ENCODE results near the gene RASAL2.

- no peak for TF ChIP-seq CTCF (IDR thresholded peaks at IDR 0.05; ENCODE audit: insufficient read depth, low read length, poor library complexity, severe bottlenecking)
- TF ChIP-seq EZH2phosphoT487 (conservative IDR thresholded peaks at IDR 0.05; ENCODE audit: low read length) = no peak
Measured at GRCh38 chr1:178120088-178120487, 26.2 kb downstream of the RASAL2 start.
